Measurements from ENCODE around the gene PLCB1. TPM values are rescaled to one million over a fixed set of nuclear protein-coding genes. Genes with fewer than 3 reads are reported as not detected.

PLCB1 gene
- polyA plus RNA-seq, 1 experiment, result 13.5 TPM

- ChIA-PET POLR2A (no interaction called here), CTCF (no interaction called here)
- H3K4me3 ChIP-seq (ENCODE audit: low read depth, low read length), result no peak overlapping the region
- TF ChIP-seq, protein P1, sequence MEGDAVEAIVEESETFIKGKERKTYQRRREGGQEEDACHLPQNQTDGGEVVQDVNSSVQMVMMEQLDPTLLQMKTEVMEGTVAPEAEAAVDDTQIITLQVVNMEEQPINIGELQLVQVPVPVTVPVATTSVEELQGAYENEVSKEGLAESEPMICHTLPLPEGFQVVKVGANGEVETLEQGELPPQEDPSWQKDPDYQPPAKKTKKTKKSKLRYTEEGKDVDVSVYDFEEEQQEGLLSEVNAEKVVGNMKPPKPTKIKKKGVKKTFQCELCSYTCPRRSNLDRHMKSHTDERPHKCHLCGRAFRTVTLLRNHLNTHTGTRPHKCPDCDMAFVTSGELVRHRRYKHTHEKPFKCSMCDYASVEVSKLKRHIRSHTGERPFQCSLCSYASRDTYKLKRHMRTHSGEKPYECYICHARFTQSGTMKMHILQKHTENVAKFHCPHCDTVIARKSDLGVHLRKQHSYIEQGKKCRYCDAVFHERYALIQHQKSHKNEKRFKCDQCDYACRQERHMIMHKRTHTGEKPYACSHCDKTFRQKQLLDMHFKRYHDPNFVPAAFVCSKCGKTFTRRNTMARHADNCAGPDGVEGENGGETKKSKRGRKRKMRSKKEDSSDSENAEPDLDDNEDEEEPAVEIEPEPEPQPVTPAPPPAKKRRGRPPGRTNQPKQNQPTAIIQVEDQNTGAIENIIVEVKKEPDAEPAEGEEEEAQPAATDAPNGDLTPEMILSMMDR (IDR thresholded peaks at IDR 0.05; ENCODE audit: insufficient read depth, low read depth, low read length), result no peak
- H3K36me3 ChIP-seq (ENCODE audit: control insufficient read depth, insufficient read depth, low read length), result no peaks in the 10 kb centered on the region
- H3K27me3 ChIP-seq (ENCODE audit: control insufficient read depth, insufficient read depth, low read length), result no peaks in the 10 kb centered on the region
- no peak for DNase-seq (ENCODE audit: low read depth)
These were observed 520.3 kb downstream of the PLCB1 start for GRCh38 chr20:8652396-8652795.

GRCh38 chr20:8654486-8654885, 522.4 kb downstream of the PLCB1 start:
- ChIA-PET POLR2A (no interaction called here), CTCF (interaction anchor here (0.8 kb wide), 1 partner anchor 67 kb away, joined by 4 read pairs; no protein-coding TSS in a partner anchor)
- no peaks in the 10 kb centered on the region for H3K27me3 ChIP-seq (ENCODE audit: control insufficient read depth, insufficient read depth, low read length)
- H3K4me3 ChIP-seq (ENCODE audit: low read depth, low read length), result no peak overlapping the region
- no peak for DNase-seq (ENCODE audit: low read depth)
- TF ChIP-seq, protein P1 (IDR thresholded peaks at IDR 0.05; ENCODE audit: insufficient read depth, low read depth, low read length), result no peak
- no peaks in the 10 kb centered on the region for H3K36me3 ChIP-seq (ENCODE audit: control insufficient read depth, insufficient read depth, low read length)

- Histone ChIP-seq H3K36me3 (ENCODE audit: control insufficient read depth, insufficient read depth, low read length) (no peaks in the 10 kb centered on the region), H3K4me3 (ENCODE audit: low read depth, low read length) (no peak overlapping the region), H3K27me3 (ENCODE audit: control insufficient read depth, insufficient read depth, low read length) (no peaks in the 10 kb centered on the region)
- DNase-seq (ENCODE audit: low read depth), result no peak
- POLR2A ChIA-PET, result no interaction called here
- TF ChIP-seq, protein P1 (IDR thresholded peaks at IDR 0.05; ENCODE audit: insufficient read depth, low read depth, low read length), result no peak
- CTCF ChIA-PET, result no interaction called here
These were observed 524.3 kb downstream of the PLCB1 start for GRCh38 chr20:8656335-8656734.

DNA sequence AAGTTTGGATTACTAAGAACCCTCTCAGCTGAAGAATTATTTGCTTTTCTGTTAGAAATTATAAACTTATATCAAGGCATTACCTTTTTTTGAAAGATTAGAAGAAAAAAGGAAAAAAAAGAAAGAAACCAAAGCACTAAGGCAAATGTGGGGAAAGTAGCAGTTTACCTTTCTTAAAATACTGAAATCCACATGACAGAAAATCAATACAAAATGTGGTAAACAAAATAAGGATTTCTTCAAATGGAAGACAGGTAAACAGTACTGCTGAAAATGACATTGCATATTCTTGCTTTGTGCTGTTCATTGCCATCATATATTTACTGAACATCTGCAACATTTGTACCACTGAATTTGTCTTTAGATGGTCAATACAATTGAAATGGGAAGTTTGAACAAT, 525.6 kb downstream of the PLCB1 start:
- CTCF ChIA-PET, result no interaction called here
- POLR2A ChIA-PET, result no interaction called here
- H3K36me3 ChIP-seq (ENCODE audit: control insufficient read depth, insufficient read depth, low read length), result no peaks in the 10 kb centered on the region
- no peak for DNase-seq (ENCODE audit: low read depth)
- H3K4me3 ChIP-seq (ENCODE audit: low read depth, low read length), result no peak overlapping the region
- TF ChIP-seq, protein P1 (IDR thresholded peaks at IDR 0.05; ENCODE audit: insufficient read depth, low read depth, low read length), result no peak
- H3K27me3 ChIP-seq (ENCODE audit: control insufficient read depth, insufficient read depth, low read length), result no peaks in the 10 kb centered on the region

- CTCF ChIA-PET, result no interaction called here
- TF ChIP-seq, protein P1 (IDR thresholded peaks at IDR 0.05; ENCODE audit: insufficient read depth, low read depth, low read length), result no peak
- no peak overlapping the region for H3K4me3 ChIP-seq (ENCODE audit: low read depth, low read length)
- POLR2A ChIA-PET, result no interaction called here
- H3K27me3 ChIP-seq (ENCODE audit: control insufficient read depth, insufficient read depth, low read length), result no peaks in the 10 kb centered on the region
- DNase-seq (ENCODE audit: low read depth), result no peak
- no peaks in the 10 kb centered on the region for H3K36me3 ChIP-seq (ENCODE audit: control insufficient read depth, insufficient read depth, low read length)
These were observed 526.0 kb downstream of the PLCB1 start for GRCh38 chr20:8658103-8658502.

Measured in BJ (cell line).